OCI-M2 (cell line): Measurements from ENCODE around the gene RERE.
A peak's percentile ranks its signal among the peaks of the same experiment; 100 is the strongest.
"Not testable (repeated sequence)": the region's sequence is repeated elsewhere in the genome, so short reads cannot be mapped to it uniquely, and the experiment has no call there.

Experiments used
- DNase-seq: peaks from one replicate; lab custom pipeline; 2025; ENCODE audit not compliant: unreplicated experiment; lab: John Stamatoyannopoulos, UW

The RERE gene

DNA sequence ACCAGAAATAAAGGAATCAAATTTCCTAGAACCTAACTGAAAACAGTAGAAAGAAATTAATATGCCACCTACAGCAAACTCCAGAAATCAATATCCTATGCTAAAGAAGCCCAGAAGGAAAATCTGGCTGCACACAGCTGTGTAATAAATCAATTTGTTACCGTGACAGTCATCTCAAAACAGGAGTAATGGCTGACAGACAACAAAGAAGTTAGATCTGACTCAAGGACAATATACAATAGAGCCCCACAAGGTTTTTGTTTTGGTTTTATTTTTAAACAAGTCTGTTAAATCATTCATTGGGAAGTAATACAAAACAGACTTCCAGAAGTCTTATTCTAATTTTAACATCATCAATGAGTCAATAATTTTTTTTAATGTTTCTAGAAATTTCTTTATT lies 168.4 kb downstream of the RERE start:
- DNase-seq = no peak

DNA sequence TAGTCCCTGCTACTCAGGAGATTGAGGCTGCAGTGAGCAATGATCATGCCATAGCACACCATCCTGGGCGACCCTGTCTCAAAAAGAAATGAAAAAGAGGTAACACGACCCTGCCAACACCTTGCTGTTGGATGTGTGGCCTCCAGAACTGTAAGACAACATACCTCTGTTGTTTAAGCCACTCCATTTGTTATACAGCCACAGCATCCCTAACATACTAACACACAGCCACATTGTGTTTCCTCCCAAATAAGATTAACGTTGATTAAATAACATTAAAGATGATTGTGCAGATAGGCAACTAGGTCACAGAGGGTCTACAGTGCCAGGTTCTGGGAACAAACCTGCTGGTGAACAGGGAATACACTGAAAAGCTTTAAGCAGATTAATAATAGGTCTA lies 170.4 kb downstream of the RERE start:
- DNase-seq = no peak

GRCh38 chr1:8646189-8646588 lies 171.3 kb downstream of the RERE start:
- no peak for DNase-seq

- DNase-seq = no peak
Observed at GRCh38 chr1:8643542-8644536, 173.6 kb downstream of the RERE start.

DNA sequence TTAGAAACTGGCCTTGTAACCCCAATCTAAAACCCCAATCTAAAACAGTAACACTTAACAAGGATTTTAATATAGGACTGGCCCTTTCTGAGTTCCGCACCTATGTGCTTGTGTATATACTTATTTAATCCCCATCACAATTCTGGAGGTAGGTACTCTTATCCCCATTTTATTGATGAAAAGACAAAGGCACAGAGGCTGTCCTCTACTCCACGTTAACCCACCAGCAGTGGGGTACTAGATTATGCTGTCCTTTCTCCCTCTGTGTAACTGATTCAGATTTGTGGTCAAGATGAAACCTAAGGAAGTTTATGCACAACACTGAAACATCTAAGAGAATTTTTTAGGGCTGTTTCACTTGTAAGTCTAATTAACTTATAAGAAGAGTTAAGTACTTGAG lies 175.3 kb downstream of the RERE start:
- no peak for DNase-seq

DNA sequence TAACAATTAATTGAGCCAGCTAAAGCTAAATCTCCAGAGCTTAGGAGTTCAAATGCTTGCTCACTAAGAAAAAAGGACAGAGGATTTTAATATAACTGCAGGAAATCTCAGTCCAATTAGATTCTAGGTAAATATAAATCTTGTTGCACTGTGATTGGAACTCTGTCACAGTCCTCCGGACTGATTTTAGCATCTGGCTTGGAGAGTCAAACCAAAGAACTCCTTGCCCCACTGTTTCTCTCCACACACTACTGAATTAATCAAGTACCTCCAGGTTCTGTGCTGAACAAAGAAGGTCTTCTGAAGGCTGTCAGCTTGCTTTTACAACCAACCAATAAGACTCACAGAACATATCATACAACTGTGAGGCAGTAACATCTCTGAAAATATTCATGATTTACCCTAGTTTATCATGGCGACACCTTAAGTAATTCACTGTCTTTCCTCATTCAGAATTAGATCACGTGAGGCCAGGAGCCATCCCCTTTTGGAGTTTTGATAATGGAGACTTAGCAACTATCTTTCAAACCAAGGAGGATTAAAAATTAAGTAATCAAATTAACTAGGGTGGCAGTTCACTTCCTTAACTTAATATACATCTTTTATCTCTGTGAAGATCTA lies 176.0 kb downstream of the RERE start:
- no peak for DNase-seq

DNA sequence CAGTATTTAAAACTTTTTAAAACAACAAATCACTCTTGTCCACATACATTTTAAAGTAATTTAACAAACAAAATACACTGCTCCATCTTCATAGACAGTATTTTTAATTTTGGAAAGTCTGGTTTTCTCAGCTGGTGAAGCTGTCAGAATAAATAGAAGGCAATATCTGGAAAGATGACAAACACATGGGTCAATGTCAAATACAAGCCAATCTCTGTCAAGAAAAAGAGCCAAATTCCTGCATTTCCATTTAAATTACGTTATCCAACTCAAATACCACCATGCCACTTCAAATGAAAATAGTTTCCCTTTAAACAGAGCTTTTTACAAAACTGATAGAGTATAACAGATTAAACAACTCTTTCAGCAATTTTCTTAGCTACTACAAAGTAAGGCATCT lies 176.5 kb downstream of the RERE start:
- no peak for DNase-seq

DNA sequence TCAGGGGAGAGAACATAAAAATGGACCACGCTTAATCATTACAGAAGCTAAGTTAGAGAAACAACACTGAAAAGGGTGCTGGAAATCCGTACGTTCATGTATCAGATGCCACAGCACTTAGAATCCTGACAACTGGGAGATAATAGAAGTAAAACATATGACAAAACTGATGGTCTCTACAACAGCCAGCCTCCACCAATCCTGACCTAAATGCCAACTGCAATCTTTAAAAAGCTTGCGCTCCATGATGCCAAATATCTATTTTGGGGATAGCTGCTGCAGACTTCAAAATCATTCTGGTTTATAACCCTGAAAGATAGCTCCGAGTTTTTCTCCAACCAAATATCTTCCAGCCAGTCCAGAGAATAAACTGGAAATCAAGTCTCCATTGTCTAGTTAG lies 178.3 kb downstream of the RERE start:
- no peak for DNase-seq

GRCh38 chr1:8633741-8634501 lies 183.5 kb downstream of the RERE start:
- no peak for DNase-seq

GRCh38 chr1:8632102-8632501 lies 185.3 kb downstream of the RERE start:
- DNase-seq = no peak

GRCh38 chr1:8631163-8631562 lies 186.3 kb downstream of the RERE start:
- no peak for DNase-seq

- no peak for DNase-seq
Observed at GRCh38 chr1:8629241-8630091, 188.0 kb downstream of the RERE start.

GRCh38 chr1:8628606-8629005 lies 188.8 kb downstream of the RERE start:
- no peak for DNase-seq

DNA sequence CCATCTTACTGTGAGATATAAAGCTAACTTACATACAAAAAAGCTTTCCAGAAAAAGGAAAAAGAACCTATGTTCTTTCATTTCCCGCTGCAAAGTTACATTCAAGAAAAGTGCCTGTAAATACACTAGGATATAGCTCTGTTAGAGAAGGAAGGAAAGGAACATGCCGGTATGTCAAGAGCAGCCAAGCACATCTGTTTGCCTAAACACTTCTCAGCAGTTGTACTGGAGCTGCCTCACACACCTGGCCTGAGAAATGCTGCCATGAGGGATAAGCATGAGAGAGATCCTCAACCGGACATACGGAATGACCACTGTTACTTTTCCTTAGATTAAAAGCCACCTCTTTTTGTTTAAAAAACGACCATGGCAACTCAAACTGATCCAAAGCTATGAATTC lies 189.7 kb downstream of the RERE start:
- no peak for DNase-seq

DNA sequence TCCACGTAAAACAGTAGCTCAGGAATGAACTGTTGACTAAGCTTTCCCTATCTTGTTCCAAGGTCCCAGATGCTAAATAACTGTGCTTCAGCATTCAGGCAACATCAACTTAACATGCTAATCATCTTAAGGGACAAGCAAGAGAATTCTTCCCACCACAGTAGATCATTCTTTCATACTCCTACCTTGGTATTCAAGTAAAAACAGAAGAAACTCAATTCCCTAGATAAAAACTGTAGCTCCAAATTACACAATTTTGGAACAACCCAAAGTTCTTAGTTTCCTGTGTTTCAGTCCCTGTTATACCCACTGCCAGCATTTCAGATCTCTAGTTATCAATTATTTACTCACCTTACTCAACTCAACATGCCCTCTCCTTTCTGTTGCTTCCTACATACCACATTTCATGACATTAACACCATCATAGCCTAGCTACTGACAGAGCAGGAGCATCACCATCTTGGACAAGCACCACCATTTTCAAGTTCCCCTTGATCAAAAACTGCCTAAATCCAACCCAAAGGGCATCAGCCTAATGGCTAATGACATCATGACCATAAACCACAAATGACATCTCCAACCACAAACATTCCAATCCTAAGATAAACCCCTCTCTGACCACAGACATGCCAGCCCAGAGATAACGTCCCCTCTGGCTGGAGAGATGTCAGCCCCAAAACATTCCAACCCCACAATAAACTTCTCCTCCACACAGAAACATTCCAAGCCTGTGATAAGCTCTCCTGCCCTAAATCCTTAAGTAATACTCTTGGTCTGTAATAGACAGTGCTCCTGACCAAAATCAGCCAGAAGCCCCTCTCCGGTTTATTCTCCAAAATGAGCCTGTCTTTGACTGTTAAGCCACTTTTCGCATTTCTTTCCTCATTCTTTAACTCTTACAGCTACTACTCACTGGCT lies 191.2 kb downstream of the RERE start:
- peak; percentile 55 for DNase-seq

- DNase-seq = no peak
Observed at GRCh38 chr1:8625491-8625890, 191.9 kb downstream of the RERE start.

GRCh38 chr1:8623651-8624192 lies 193.7 kb downstream of the RERE start:
- not testable (repeated sequence) for DNase-seq

DNA sequence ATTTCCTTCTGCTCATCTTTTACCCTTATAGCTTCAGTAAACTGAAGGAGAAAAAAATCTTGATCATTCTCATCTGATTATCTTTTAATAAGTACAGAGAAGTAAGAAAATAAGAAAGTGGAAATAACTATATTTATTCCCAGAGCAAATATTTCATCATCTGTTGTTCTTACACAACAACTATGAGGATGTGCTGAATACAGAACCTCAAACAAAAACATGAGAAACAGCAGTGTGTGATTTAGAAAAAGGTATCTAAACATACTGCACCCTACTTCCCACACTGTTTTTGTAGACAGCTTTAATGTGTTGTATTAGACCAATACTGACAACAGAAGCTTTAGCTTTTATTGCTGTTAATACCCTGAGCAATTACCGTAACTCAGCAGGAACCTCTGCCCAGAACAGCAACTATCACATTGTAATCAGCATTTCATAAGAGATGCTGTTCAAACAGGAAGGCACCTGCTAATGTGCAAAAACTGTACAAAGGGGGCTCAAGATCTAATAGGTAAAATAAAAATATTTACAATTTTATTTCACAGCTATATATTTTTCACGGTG lies 195.6 kb downstream of the RERE start:
- DNase-seq = not testable (repeated sequence)

- not testable (repeated sequence) for DNase-seq
Observed at GRCh38 chr1:8621034-8621582, 196.3 kb downstream of the RERE start.
